WTC11 (cell line): Measurements from ENCODE around the gene RPL9. TPM values are rescaled to one million over a fixed set of nuclear protein-coding genes. Genes with fewer than 3 reads are reported as not detected.
A peak's percentile ranks its signal among the peaks of the same experiment; 100 is the strongest.

Experiments
- ATAC-seq: fragments of 200-7000 bp; cut with Tn5 transposase; 2 replicates; pipeline ENCODE4 v1.10.0; 2021; ENCODE audit warnings: mild to moderate bottlenecking, moderate library complexity
- CTCF ChIA-PET: fragments of 300-600 bp; sonication (Branson Sonifier 250); formaldehyde crosslinking; loops from one replicate; lab custom pipeline; 2021; ENCODE audit warnings: antibody characterized with exemption; lab: Charles Lee
- POLR2A ChIA-PET: fragments of 350-600 bp; sonication (Branson Sonifier 250); formaldehyde crosslinking; loops from one replicate; lab custom pipeline; 2021; ENCODE audit warnings: antibody characterized with exemption; lab: Charles Lee
- DNase-seq: peaks from one replicate; pipeline ENCODE4 v3.0.0; 2021; ENCODE audit warnings: low spot score
- H3K27ac Mint-ChIP-seq: 2 replicates; pipeline ENCODE4 v1.8.0; 2021; ENCODE audit warnings: mixed read lengths
- H3K27me3 Mint-ChIP-seq: 2 replicates; pipeline ENCODE4 v1.8.0; 2021; ENCODE audit warnings: low read depth, mild to moderate bottlenecking, moderate library complexity, mixed read lengths
- H3K36me3 Mint-ChIP-seq: 2 replicates; pipeline ENCODE4 v1.8.0; 2021; ENCODE audit warnings: mixed read lengths
- H3K4me1 Mint-ChIP-seq: 2 replicates; pipeline ENCODE4 v1.8.0; 2022; ENCODE audit warnings: mixed read lengths
- H3K4me3 Mint-ChIP-seq: 2 replicates; pipeline ENCODE4 v1.8.0; 2021; ENCODE audit warnings: mild to moderate bottlenecking, moderate library complexity, mixed read lengths
- H3K9me3 Mint-ChIP-seq: 2 replicates; pipeline ENCODE4 v1.8.0; 2021; ENCODE audit warnings: mixed read lengths
- ATF1 ChIP-seq: sonication (generic); formaldehyde crosslinking; IDR thresholded peaks from 2 replicates; pipeline ENCODE4 v1.8.1; 2023; ENCODE audit warnings: mild to moderate bottlenecking, moderate library complexity, missing genetic modification reagents
- EMX1 ChIP-seq: fragments of 250-450 bp; sonication (Bioruptor Pico); IDR thresholded peaks from 2 replicates; pipeline ENCODE4 v1.8.0; 2021; ENCODE audit warnings: mild to moderate bottlenecking
- FOXJ3 ChIP-seq: sonication (generic); formaldehyde crosslinking; IDR thresholded peaks from 2 replicates; pipeline ENCODE4 v1.9.0; 2021; ENCODE audit warnings: missing genetic modification reagents, mild to moderate bottlenecking, borderline replicate concordance
- FOXK1 ChIP-seq: sonication (generic); formaldehyde crosslinking; IDR thresholded peaks from 2 replicates; pipeline ENCODE4 v1.8.0; 2022; ENCODE audit warnings: mild to moderate bottlenecking, moderate library complexity, missing genetic modification reagents
- JUN ChIP-seq: sonication (generic); formaldehyde crosslinking; IDR thresholded peaks from 2 replicates; pipeline ENCODE4 v1.8.0; 2023; ENCODE audit warnings: mild to moderate bottlenecking, missing genetic modification reagents
- KAT7 ChIP-seq: sonication (generic); formaldehyde crosslinking; IDR thresholded peaks from 2 replicates; pipeline ENCODE4 v1.8.1; 2023; ENCODE audit warnings: missing genetic modification reagents, mild to moderate bottlenecking, borderline replicate concordance
- OVOL2 ChIP-seq: fragments of 250-450 bp; sonication (Bioruptor Pico); IDR thresholded peaks from 2 replicates; pipeline ENCODE4 v1.9.0; 2021; ENCODE audit warnings: mild to moderate bottlenecking, borderline replicate concordance
- PRRX2 ChIP-seq: fragments of 250-450 bp; sonication (Bioruptor Pico); IDR thresholded peaks from 2 replicates; pipeline ENCODE4 v1.8.0; 2021; ENCODE audit warnings: mild to moderate bottlenecking
- TEAD1 ChIP-seq: sonication (generic); formaldehyde crosslinking; IDR thresholded peaks from 2 replicates; pipeline ENCODE4 v1.8.0; 2022; ENCODE audit warnings: mild to moderate bottlenecking, missing genetic modification reagents
- TEAD4 ChIP-seq: sonication (generic); formaldehyde crosslinking; IDR thresholded peaks from 2 replicates; pipeline ENCODE4 v1.8.0; 2022; ENCODE audit warnings: mild to moderate bottlenecking, missing genetic modification reagents
- TP53 ChIP-seq: sonication (generic); formaldehyde crosslinking; IDR thresholded peaks from 2 replicates; pipeline ENCODE4 v1.8.1; 2023; ENCODE audit warnings: mild to moderate bottlenecking, missing genetic modification reagents
- ZNF121 ChIP-seq: sonication (generic); formaldehyde crosslinking; IDR thresholded peaks from 2 replicates; pipeline ENCODE4 v1.8.0; 2023; ENCODE audit warnings: missing genetic modification reagents
- ZNF416 ChIP-seq: fragments of 250-450 bp; sonication (Bioruptor Pico); IDR thresholded peaks from 2 replicates; pipeline ENCODE4 v1.9.0; 2021; ENCODE audit warnings: mild to moderate bottlenecking, inconsistent platforms
- ZNF423 ChIP-seq: fragments of 250-450 bp; sonication (Bioruptor Pico); IDR thresholded peaks from 2 replicates; pipeline ENCODE4 v2.1.2; 2022; ENCODE audit warnings: mild to moderate bottlenecking, moderate library complexity
- ZNF671 ChIP-seq: fragments of 250-450 bp; sonication (Bioruptor Pico); IDR thresholded peaks from 2 replicates; pipeline ENCODE4 v1.8.0; 2021; ENCODE audit warnings: mild to moderate bottlenecking
- total RNA-seq: library from RNA; stranded (reverse); gene quantifications from 3 replicates; pipeline ENCODE4 v1.2.3, GENCODE V29; 2021
- TF ChIP-seq, protein P1 (sequence below): sonication (generic); formaldehyde crosslinking; IDR thresholded peaks from 2 replicates; pipeline ENCODE4 v1.8.0; 2022; ENCODE audit warnings: mild to moderate bottlenecking, missing genetic modification reagents
- TF ChIP-seq, protein P2 (sequence below): sonication (generic); formaldehyde crosslinking; IDR thresholded peaks from 2 replicates; pipeline ENCODE4 v1.8.1; 2022; ENCODE audit warnings: missing genetic modification reagents, borderline replicate concordance
- TF ChIP-seq, protein P3 (sequence below): sonication (generic); formaldehyde crosslinking; IDR thresholded peaks from 2 replicates; pipeline ENCODE4 v1.8.1; 2023; ENCODE audit warnings: mild to moderate bottlenecking, missing genetic modification reagents
- TF ChIP-seq, protein P4 (sequence below): fragments of 250-450 bp; sonication (Bioruptor Pico); IDR thresholded peaks from 2 replicates; pipeline ENCODE4 v1.9.0; 2021; ENCODE audit warnings: moderate library complexity, mild to moderate bottlenecking, inconsistent platforms, borderline replicate concordance
- TF ChIP-seq, protein P5 (sequence below): fragments of 250-450 bp; sonication (Bioruptor Pico); conservative IDR thresholded peaks from 2 replicates; pipeline ENCODE4 v1.9.0; 2021; ENCODE audit warnings: mild to moderate bottlenecking
- TF ChIP-seq, protein P6 (sequence below): fragments of 250-450 bp; sonication (Bioruptor Pico); IDR thresholded peaks from 2 replicates; pipeline ENCODE4 v2.1.2; 2022; ENCODE audit warnings: mild to moderate bottlenecking, moderate library complexity
- TF ChIP-seq, protein P7 (sequence below): sonication (generic); formaldehyde crosslinking; IDR thresholded peaks from 2 replicates; pipeline ENCODE4 v1.8.0; 2022; ENCODE audit warnings: mild to moderate bottlenecking, missing genetic modification reagents
- TF ChIP-seq, protein P8 (sequence below): sonication (generic); formaldehyde crosslinking; IDR thresholded peaks from 2 replicates; pipeline ENCODE4 v1.8.1; 2022; ENCODE audit warnings: low read depth, missing genetic modification reagents, borderline replicate concordance
- TF ChIP-seq, protein P9 (sequence below): sonication (generic); formaldehyde crosslinking; conservative IDR thresholded peaks from 2 replicates; pipeline ENCODE4 v1.8.1; 2022; ENCODE audit warnings: mild to moderate bottlenecking, missing genetic modification reagents
- TF ChIP-seq, protein P10 (sequence below): sonication (generic); formaldehyde crosslinking; IDR thresholded peaks from 2 replicates; pipeline ENCODE4 v1.8.0; 2023; ENCODE audit warnings: mild to moderate bottlenecking, missing genetic modification reagents

RPL9 gene
- total RNA-seq, 1 experiment from 2014 or later, result 1,191 TPM

DNA sequence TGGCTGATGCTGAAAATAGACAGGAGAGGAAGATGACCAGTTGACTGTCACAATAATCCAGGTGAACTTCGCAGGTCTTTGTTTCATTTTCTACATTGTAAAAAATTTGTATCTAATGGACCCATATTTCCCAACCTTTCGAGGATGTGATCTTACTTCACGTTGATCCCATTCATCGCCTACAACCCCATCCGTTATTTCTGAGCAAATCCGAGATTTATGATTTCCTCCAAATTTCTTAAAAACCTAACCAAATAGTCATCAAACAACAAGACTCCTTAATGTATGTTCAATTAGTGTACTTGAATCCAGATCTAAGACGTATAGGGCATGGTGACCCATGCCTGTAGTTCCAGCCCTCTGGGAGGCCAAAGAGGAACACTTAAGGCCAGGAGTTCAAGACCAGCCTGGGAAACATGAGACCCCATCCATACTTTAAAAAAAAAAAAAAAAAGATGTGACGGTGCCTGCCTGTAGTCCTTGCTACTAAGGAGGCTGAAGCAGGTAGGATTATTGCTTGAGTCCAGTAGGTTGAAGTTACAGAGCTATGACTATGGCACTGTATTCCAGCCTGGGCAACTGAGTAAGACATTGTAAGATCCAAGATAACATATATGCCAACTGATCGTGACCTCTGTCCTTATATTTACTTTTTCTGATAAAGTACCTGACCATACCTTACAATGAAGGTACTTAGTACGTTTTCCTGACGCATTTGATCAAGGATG lies 5.7 kb downstream of the RPL9 start:
- CTCF ChIA-PET, result no interaction called here
- POLR2A ChIA-PET, result interaction anchor here (0.7 kb wide), 1 partner anchor 566 kb away, joined by 3 read pairs; no protein-coding TSS in a partner anchor
- Mint-ChIP-seq H3K36me3 (peaks cover 74% of the 10 kb centered on the region), H3K4me1 (peaks cover 32% of the 10 kb centered on the region), H3K27me3 (no peaks in the 10 kb centered on the region), H3K4me3 (no peak overlapping the region), H3K27ac (peak overlapping the region; percentile 68), H3K9me3 (no peaks in the 10 kb centered on the region)
- peak; percentile 5; the same call in 1 of the 2 replicates for ATAC-seq
- no peak for DNase-seq
- TF ChIP-seq, protein P1, sequence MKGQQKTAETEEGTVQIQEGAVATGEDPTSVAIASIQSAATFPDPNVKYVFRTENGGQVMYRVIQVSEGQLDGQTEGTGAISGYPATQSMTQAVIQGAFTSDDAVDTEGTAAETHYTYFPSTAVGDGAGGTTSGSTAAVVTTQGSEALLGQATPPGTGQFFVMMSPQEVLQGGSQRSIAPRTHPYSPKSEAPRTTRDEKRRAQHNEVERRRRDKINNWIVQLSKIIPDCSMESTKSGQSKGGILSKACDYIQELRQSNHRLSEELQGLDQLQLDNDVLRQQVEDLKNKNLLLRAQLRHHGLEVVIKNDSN, result no peak
- TF ChIP-seq ZNF416 (CRISPR knock-in tag), result no peak; the same call in 1 of the 2 replicates
- TF ChIP-seq, protein P2, sequence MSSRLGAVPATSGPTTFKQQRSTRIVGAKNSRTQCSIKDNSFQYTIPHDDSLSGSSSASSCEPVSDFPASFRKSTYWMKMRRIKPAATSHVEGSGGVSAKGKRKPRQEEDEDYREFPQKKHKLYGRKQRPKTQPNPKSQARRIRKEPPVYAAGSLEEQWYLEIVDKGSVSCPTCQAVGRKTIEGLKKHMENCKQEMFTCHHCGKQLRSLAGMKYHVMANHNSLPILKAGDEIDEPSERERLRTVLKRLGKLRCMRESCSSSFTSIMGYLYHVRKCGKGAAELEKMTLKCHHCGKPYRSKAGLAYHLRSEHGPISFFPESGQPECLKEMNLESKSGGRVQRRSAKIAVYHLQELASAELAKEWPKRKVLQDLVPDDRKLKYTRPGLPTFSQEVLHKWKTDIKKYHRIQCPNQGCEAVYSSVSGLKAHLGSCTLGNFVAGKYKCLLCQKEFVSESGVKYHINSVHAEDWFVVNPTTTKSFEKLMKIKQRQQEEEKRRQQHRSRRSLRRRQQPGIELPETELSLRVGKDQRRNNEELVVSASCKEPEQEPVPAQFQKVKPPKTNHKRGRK (CRISPR knock-in tag), result no peak
- TF ChIP-seq, protein P3, sequence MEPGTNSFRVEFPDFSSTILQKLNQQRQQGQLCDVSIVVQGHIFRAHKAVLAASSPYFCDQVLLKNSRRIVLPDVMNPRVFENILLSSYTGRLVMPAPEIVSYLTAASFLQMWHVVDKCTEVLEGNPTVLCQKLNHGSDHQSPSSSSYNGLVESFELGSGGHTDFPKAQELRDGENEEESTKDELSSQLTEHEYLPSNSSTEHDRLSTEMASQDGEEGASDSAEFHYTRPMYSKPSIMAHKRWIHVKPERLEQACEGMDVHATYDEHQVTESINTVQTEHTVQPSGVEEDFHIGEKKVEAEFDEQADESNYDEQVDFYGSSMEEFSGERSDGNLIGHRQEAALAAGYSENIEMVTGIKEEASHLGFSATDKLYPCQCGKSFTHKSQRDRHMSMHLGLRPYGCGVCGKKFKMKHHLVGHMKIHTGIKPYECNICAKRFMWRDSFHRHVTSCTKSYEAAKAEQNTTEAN (CRISPR knock-in tag), result no peak
- TF ChIP-seq, protein P4, sequence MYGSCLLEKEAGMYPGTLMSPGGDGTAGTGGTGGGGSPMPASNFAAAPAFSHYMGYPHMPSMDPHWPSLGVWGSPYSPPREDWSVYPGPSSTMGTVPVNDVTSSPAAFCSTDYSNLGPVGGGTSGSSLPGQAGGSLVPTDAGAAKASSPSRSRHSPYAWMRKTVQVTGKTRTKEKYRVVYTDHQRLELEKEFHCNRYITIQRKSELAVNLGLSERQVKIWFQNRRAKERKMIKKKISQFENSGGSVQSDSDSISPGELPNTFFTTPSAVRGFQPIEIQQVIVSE (CRISPR knock-in tag), result no peak
- TF ChIP-seq, protein P5, sequence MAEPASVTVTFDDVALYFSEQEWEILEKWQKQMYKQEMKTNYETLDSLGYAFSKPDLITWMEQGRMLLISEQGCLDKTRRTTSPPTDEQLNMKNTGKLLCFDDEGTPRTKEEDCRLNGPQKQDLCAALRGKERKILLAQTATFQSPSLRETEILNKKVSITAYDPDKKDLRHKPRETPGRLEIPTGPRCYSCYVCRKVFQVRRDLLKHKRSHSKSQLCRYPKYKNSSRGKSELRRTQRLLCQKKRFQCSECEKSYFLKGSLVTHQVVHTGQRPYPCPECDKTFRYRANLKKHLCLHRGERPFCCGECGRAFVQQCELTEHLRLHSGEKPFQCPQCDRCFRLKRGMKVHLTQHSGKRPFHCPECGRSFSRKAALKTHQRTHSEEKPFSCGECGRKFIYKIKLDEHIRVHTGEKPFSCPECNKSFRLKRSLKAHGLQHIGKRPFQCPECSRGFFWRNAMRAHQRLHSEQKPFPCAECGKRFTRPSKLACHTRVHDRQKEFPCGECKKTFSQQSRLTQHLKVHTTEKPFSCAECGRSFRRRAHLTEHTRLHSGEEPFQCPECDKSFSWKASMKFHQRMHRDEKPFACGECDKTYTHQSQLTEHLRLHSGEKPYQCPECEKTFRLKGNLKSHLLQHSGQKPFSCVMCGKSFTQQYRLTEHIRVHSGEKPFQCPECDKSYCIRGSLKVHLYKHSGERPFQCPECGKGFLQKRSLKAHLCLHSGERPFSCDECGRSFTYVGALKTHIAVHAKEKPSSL, result 0 out of 2 replicates have a peak, but pooled peaks have one; percentile 28
- TF ChIP-seq, protein P6, sequence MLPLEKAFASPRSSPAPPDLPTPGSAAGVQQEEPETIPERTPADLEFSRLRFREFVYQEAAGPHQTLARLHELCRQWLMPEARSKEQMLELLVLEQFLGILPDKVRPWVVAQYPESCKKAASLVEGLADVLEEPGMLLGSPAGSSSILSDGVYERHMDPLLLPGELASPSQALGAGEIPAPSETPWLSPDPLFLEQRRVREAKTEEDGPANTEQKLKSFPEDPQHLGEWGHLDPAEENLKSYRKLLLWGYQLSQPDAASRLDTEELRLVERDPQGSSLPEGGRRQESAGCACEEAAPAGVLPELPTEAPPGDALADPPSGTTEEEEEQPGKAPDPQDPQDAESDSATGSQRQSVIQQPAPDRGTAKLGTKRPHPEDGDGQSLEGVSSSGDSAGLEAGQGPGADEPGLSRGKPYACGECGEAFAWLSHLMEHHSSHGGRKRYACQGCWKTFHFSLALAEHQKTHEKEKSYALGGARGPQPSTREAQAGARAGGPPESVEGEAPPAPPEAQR (CRISPR knock-in tag), result 0 out of 2 replicates have a peak, but pooled peaks have one; percentile 10
- TF ChIP-seq, protein P7, sequence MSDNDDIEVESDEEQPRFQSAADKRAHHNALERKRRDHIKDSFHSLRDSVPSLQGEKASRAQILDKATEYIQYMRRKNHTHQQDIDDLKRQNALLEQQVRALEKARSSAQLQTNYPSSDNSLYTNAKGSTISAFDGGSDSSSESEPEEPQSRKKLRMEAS (CRISPR knock-in tag), result no peak
- peak; percentile 55; the same call in 1 of the 2 replicates for TF ChIP-seq PRRX2 (CRISPR knock-in tag)
- TF ChIP-seq ATF1 (CRISPR knock-in tag), result no peak
- no peak for TF ChIP-seq TEAD4 (CRISPR knock-in tag)
- TF ChIP-seq KAT7, result no peak
- no peak for TF ChIP-seq JUN (CRISPR knock-in tag)
- TF ChIP-seq FOXK1 (CRISPR knock-in tag), result no peak
- TF ChIP-seq OVOL2 (CRISPR knock-in tag), result no peak
- TF ChIP-seq FOXJ3 (CRISPR knock-in tag), result no peak
- TF ChIP-seq EMX1 (CRISPR knock-in tag), result peak; percentile 79; the same call in 1 of the 2 replicates
- TF ChIP-seq, protein P8, sequence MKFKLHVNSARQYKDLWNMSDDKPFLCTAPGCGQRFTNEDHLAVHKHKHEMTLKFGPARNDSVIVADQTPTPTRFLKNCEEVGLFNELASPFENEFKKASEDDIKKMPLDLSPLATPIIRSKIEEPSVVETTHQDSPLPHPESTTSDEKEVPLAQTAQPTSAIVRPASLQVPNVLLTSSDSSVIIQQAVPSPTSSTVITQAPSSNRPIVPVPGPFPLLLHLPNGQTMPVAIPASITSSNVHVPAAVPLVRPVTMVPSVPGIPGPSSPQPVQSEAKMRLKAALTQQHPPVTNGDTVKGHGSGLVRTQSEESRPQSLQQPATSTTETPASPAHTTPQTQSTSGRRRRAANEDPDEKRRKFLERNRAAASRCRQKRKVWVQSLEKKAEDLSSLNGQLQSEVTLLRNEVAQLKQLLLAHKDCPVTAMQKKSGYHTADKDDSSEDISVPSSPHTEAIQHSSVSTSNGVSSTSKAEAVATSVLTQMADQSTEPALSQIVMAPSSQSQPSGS (CRISPR knock-in tag), result no peak
- TF ChIP-seq, protein P9, sequence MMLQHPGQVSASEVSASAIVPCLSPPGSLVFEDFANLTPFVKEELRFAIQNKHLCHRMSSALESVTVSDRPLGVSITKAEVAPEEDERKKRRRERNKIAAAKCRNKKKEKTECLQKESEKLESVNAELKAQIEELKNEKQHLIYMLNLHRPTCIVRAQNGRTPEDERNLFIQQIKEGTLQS, result no peak
- TF ChIP-seq, protein P10, sequence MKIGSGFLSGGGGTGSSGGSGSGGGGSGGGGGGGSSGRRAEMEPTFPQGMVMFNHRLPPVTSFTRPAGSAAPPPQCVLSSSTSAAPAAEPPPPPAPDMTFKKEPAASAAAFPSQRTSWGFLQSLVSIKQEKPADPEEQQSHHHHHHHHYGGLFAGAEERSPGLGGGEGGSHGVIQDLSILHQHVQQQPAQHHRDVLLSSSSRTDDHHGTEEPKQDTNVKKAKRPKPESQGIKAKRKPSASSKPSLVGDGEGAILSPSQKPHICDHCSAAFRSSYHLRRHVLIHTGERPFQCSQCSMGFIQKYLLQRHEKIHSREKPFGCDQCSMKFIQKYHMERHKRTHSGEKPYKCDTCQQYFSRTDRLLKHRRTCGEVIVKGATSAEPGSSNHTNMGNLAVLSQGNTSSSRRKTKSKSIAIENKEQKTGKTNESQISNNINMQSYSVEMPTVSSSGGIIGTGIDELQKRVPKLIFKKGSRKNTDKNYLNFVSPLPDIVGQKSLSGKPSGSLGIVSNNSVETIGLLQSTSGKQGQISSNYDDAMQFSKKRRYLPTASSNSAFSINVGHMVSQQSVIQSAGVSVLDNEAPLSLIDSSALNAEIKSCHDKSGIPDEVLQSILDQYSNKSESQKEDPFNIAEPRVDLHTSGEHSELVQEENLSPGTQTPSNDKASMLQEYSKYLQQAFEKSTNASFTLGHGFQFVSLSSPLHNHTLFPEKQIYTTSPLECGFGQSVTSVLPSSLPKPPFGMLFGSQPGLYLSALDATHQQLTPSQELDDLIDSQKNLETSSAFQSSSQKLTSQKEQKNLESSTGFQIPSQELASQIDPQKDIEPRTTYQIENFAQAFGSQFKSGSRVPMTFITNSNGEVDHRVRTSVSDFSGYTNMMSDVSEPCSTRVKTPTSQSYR (CRISPR knock-in tag), result no peak
- no peak for TF ChIP-seq TP53 (CRISPR knock-in tag)
- peak; percentile 51 for TF ChIP-seq ZNF671 (CRISPR knock-in tag)
- TF ChIP-seq TEAD1 (CRISPR knock-in tag), result no peak
- TF ChIP-seq ZNF121, result no peak
- TF ChIP-seq ZNF423 (CRISPR knock-in tag), result no peak
